Activated gamma-delta T cell treated with Interleukin-2 at 50 U/mL for 16 hours (primary cell): ENCODE measurements around the gene JAK3.
"Not testable (repeated sequence)": the region's sequence is repeated elsewhere in the genome, so short reads cannot be mapped to it uniquely, and the experiment has no call there.

ENCODE experiments used
- DNase-seq: peaks from one replicate; pipeline ENCODE4 v3.0.0-alpha.2; 2020

JAK3 gene

GRCh38 chr19:17847538-17848366 lies at the start of gene JAK3:
JAK3 (minus strand) TSS chr19:17847982; CDS start chr19:17844417, 3,565 bp downstream.
- peak; percentile 81 for DNase-seq

GRCh38 chr19:17893766-17894165 lies 46.0 kb upstream of the JAK3 start:
- no peak for DNase-seq

GRCh38 chr19:17889609-17890214 lies 41.9 kb upstream of the JAK3 start:
- DNase-seq: no peak

- DNase-seq: no peak
These were observed 40.5 kb upstream of the JAK3 start for GRCh38 chr19:17888260-17888659.

- DNase-seq: not testable (repeated sequence)
These were observed 39.4 kb upstream of the JAK3 start for GRCh38 chr19:17887221-17887620.

GRCh38 chr19:17886515-17886914 lies 38.7 kb upstream of the JAK3 start:
- no peak for DNase-seq

- DNase-seq: no peak
These were observed 36.0 kb upstream of the JAK3 start for GRCh38 chr19:17883627-17884410.

- no peak for DNase-seq
These were observed 33.9 kb upstream of the JAK3 start for GRCh38 chr19:17881701-17882100.

GRCh38 chr19:17879466-17879865 lies 31.7 kb upstream of the JAK3 start:
- DNase-seq: no peak

- DNase-seq: no peak
These were observed 29.9 kb upstream of the JAK3 start for GRCh38 chr19:17877696-17878095.

- no peak for DNase-seq
These were observed 27.0 kb upstream of the JAK3 start for GRCh38 chr19:17874758-17875135.

GRCh38 chr19:17873786-17874757 lies 26.3 kb upstream of the JAK3 start:
- DNase-seq: peak; percentile 45

GRCh38 chr19:17872251-17873001 lies 24.6 kb upstream of the JAK3 start:
- DNase-seq: no peak

GRCh38 chr19:17871878-17872250 lies 24.1 kb upstream of the JAK3 start, which contains the start of gene SLC5A5:
SLC5A5 (plus strand) TSS chr19:17871945; CDS start chr19:17872320, 375 bp downstream.
- DNase-seq: no peak

- DNase-seq: no peak
These were observed 23.5 kb upstream of the JAK3 start for GRCh38 chr19:17871032-17871877.

- DNase-seq: no peak
These were observed 21.4 kb upstream of the JAK3 start for GRCh38 chr19:17869114-17869608.

GRCh38 chr19:17868669-17869068 lies 20.9 kb upstream of the JAK3 start:
- DNase-seq: no peak

GRCh38 chr19:17866964-17867486 lies 19.2 kb upstream of the JAK3 start:
- no peak for DNase-seq

- no peak for DNase-seq
These were observed 18.7 kb upstream of the JAK3 start for GRCh38 chr19:17866312-17866963.
